Peyer's patch (tissue), 4 donors: ENCODE results near the gene KCTD1.

Source experiments
- CTCF ChIP-seq, 6 experiments: fragments of 450-650 bp in 4 of 6; fragments of 200-600 bp in 2 of 6; sonication (generic) in 1 of 6; IDR thresholded peaks; one replicate each; pipeline ENCODE4 v1.5.1; 2017 to 2019; ENCODE audit warnings: antibody characterized with exemption in 6 of 6, mild to moderate bottlenecking in 3 of 6, moderate library complexity in 1 of 6
- POLR2A ChIP-seq, 2 donors: fragments of 450-650 bp; IDR thresholded peaks; one replicate each; pipeline ENCODE4 v1.5.1; 2017; ENCODE audit warnings: antibody characterized with exemption in 2 of 2, mild to moderate bottlenecking in 2 of 2, moderate library complexity in 2 of 2

DNA sequence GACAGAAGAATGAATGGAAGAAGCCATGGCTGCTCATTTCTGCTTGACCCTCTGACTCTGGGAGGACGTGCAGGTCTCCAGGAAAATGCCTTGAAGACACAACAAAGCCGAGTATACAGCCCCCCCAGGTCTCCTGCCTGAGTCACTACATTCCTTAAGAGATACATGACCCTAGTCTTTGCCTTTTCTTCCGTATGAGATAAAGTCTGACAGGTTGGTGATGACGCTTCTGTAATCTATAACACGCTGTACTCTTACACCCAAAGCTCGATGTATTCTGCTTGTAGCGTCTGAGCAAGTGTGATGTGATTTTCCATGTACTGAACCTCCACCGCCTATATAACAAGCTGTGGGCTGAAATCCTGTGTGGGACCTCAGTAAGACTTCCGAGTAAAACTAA lies 77.3 kb downstream of the KCTD1 start:
- TF ChIP-seq POLR2A (IDR thresholded peaks at IDR 0.05) (no peak), CTCF (IDR thresholded peaks at IDR 0.05) (no peak)
